GM23248 (cell line): Measurements from ENCODE around the gene CENPE.

Experiments
- EZH2 ChIP-seq: fragments of 200-600 bp; sonication (generic); IDR thresholded peaks from 2 replicates; pipeline ENCODE4 v1.6.1; 2018; ENCODE audit warnings: antibody characterized with exemption, mild to moderate bottlenecking; ENCODE audit not compliant: insufficient read depth, poor library complexity, severe bottlenecking
- EZH2phosphoT487 ChIP-seq: fragments of 200-600 bp; sonication (generic); IDR thresholded peaks from 2 replicates; pipeline ENCODE4 v1.6.1; 2018; ENCODE audit warnings: antibody characterized with exemption, moderate library complexity, mild to moderate bottlenecking, low read depth; ENCODE audit not compliant: insufficient read depth

GRCh38 chr4:103098341-103098740 is 99.8 kb downstream of the CENPE start:
- no peak for TF ChIP-seq EZH2
- no peak for TF ChIP-seq EZH2phosphoT487
